Cerebellar nuclear complex (tissue), 1 donor: Measurements from ENCODE around the gene SPATS2L.

Experiments used
- DNase-seq, 2 experiments: peaks; one replicate each; lab custom pipeline; 2025; lab: John Stamatoyannopoulos, UW

The SPATS2L gene

DNA sequence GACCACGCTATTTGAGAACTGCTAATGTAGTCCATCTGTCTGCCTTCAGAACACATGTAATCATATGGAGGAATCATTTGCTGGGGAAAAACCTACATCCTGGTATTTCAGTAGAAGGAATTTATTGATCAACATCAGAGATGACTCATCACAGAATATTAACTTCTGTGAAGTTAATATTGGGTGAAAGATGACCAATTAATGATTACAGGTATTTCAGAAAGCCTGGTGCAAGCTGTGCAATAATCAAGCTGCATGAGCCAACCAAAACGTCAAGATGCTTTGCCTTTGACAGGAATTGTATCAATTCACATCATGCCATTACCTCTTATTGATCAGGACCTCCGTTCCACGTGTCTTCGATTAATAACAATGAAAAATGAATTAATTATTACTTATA is 9.4 kb upstream of the SPATS2L start:
- DNase-seq = no peak

DNA sequence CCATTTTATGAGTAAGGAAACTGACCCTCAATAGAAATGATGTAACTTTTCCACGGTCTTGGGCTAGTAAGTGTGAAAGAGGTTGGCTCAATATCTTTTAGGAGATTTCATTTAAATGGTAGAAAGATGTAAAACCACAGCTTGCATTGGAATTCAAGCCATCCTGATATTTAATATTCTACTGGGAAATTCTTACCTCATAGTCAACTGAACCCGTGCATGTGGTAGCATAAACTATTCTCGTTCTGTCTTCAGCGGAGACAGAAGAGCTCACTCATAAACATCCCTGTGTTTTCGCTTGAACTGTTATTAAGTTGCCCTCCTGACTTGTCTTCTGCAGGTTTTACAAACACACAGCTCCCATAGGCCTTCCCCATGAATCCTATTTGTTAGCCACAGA is 8.5 kb upstream of the SPATS2L start:
- no peak for DNase-seq

DNA sequence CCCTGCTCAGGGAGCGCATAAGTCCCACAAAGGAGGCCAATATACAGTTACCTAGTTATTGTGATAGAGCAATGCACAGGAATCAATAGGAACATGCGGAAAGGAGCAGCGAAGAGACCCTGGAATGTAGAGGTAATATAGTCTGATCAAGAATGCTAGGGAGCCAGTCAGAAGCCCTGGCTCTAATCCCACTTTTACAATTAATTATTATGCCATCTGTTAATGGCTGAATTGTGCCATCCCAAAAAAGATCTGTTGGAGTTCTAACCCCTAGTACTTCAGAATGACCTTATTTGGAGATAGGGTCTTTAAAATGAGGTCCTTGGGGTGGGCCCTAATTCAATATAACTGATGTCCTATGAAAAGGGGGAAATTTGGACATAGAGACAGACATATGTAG is 7.7 kb upstream of the SPATS2L start:
- peak in 1 of 2 experiments; percentile 3 for DNase-seq

DNA sequence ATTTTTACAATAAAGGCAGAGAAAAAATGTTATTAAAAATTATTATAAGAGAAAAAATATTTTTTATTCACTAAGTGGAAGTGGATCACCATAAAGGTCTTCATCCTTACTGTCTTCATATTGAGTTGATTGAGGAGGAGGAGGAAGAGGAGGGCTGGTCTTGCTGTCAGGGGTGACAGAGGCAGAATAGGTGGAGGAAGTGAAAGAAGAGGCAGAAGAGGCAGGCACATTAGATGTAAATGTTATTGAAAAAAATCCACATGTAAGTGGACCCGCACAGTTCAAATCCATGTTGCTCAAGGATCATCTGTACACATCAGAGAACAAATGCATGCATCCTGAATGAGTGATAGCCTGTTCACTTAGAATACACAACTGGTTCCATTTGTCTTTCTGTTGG is 6.4 kb upstream of the SPATS2L start:
- no peak for DNase-seq

DNA sequence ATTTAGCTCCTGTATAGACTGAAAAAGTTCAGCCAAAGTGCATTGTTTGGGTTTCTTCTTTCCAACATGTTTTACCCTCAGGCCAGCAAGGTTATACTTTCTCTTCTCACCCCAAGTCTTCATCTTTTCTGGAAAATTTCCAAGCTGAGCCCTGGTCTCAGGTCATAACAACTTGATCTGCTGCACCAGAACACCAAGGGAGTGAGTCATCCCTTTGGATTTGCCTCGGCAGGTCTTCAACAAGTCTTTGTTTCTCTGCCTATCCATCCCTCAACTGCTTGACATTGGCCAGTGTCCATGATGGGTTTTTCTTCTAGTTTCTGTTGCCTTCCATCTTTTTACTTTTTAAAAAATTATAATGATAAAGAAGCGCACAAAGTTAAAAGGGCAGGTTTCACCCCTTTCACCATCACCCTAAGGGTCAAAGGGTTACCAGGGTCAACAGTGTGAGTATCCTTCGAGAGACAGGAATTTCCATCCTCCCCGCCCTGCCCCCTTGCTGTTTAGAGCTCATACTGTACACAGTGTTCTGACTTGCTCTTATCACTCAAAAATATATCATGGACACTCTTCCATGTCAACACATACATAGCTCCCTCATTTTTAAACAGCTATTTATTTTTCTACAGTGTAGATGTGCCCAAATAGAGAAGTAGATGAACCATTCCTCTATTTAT is 5.7 kb upstream of the SPATS2L start:
- no peak for DNase-seq

DNA sequence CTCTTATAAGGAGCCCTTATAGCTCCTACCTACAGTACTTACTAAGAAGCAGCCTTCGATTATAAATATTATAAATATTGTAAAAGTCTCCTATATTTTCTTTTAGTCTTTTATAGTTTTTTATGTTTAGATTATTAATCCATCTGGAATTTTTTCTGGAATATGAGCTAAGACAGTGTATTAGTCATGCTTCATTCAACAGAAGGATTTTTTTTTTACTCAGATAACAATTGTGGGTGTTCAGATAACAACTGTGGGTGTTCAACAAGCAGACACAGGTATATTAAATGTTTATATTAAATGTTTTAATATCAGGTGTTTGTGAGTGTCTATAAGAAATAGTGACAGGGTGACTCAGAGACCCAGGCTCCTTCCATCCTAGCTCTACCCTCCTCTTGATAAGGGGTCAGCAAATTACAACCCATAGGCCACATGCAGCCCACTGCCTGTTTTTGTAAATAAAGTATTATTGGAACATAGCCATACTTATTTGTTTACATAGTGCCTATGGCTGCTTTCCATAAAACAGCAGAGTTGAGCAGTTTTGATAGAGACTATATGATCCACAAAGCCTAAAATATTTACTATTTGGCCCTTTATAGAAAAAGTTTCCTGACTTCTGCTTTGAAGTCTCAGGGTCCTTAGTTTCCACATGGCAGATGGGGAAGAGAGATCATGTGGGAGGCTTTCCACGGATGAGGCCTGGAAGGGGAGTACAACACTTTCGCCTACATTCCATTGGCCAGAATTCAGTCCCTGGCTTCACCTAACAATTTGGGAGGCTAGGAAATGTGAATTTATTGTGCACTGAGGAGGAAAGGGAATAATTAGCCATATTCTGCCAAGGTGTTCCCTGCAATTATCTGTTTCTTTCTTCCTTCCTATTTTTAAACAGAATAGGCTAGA is 4.3 kb upstream of the SPATS2L start:
- no peak for DNase-seq

DNA sequence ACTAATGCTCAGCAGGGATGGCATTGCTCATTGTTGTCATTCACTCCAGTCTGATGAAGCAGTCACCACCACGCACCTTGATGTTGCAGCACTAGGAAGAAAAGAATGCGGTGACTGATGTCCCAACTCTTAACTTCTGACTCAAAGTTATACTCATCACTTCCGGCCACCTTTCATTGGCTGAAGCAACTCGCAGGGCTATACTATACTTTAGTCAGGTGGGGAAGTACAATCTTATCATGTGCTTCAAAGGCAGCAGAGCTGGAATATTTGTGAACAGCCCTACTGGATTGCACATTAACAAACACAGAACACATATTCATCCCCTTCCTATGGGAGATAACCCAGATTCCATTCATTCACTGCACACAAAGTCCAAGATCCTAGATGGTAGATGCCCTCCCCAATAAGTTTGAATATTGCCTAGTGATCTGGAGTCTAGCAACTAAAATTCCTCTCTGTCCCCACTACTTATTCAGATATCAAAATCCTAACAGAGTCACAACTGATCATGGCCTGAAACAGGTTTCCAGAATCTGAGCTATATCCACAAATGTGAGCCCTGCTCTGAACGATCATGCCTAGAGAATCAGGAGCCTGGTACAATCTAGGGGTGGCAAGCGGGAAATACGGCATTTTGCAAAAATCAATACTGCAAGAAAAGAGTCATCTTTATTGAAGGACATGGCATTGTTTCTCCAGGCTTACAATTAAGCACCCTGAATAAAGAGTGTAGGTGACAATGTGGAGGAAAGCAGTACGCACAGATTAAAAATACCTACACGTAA is 3.4 kb upstream of the SPATS2L start:
- DNase-seq = no peak

DNA sequence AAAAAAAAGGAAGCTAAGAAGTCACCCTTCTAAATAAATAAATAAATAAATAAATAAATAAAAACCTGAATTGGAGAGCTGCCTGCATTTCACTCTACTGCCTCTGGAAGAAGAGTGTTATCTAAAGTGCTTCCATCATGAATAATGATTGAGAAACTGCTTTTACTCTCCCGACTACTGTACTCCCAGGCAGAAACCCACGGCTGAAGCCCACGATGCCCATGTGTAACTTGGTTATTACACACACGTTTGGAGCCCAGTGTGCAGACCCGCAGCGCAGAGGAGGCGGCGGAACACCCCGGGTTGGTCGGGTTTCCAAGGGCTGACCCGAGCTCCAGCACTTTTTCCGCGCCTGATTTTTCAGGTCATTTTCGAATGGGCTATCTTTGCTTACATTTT is 697 bp upstream of the SPATS2L start:
- DNase-seq = peak in 1 of 2 experiments; percentile 7

DNA sequence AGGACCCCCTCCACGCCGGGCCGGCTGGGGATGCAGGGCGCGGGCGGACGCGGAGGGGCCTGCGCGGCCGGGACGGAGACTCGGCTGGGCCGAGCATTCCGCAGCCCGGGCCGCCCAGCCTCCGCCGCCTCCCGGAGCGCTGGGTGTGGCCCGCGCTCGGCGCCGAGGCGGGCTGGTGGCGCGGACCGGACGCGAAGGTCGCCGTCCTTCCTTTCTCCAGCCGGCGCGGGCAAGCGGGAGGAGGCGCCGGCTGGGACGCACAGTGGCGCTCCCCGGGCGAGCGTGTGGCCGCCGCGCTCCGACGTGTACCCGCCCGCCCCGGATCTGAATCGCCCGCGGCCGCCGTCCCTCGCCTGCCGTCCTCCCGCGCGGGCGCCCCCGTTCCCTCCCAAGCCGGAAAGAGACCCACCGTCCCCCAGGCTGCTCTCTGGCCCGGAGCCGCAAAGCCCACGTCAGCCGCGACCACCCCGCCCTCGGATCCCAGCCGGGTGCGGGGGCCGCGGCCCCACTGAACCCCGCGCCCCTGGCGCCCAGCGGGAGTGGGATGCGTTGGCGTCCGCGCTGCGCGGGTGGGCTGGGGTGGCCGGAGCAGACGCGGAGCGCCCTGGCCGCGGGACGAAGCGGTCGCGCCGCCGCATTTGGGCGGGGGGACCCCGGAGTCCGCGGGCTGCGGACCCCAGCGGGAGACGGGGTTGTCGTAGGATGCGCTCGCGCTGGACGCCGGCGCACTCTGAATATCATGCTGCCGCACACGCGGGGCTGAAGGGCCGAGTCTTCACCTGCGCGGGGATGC is 634 bp downstream of the SPATS2L start:
- DNase-seq = peak in 1 of 2 experiments; percentile 14

DNA sequence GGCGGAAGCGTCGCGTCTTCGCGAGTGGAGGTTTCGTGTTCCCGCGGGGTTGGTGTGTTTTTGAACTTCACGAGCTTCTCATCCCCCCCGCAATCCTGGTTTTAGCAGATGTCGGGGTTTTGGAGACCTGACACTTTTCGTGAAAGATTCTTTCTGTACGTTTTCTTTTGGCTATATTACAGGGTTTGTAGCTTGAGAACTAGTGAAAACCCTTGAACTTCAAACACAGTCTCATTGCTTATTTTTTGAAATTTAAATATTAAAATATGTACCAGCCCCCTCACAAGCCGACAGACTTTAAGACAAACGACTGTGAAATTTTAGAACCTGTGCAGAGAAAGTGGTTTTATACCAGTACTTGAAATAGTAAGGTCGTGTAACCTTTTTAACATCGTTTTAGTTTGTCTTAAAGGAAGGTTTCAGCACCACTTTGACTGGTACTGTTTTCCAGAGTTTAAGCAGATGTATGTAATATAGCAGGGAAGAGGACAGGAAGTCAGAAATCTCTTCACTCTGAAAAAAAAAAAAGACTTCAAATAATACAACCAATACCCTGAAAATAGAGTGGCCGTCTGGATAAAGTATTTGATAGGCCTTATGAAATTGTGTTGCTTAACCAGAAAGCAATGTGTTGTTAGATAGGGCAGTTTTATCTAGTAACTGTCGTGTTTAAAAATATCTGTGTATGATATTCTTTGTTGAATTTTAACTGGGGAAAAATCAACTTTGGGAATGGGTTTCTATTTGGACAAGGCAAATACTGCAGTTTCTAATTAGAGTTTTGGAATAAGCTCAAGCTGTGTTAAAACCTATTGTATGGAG is 1.4 kb downstream of the SPATS2L start:
- no peak for DNase-seq

DNA sequence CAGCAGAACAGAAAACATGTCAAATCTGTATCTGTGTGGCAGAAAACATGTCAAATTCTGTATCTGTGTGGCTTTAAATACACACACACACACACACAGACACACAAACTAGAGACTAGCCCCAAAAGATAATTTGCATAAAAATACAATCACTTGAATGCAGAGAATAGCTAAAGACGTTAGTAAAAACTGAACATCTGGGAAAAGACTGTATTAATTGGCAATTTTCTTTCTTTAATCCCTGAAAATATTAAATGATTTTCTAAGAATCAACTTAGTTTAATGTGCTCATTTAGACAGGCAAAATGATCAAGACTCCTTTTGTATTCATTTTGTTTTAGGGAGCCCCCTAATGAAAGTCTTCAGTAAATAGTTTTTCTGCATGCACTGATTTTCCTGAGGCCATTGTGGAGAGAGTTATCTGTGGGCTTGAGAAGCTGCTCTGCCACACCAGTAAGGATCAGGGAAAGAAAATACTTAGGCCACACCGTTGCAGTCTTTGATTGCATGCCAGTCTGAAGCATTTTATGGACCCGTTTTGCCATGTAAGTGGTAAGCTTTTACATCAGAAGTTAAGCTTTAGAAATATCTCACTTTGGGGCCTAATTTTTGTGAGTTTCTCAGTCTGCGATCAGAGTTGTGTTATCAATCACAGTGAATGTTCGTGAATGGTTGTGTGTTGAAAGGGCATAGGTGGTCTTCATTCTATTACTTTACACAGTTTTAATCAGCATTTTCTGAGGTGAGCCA is 2.2 kb downstream of the SPATS2L start:
- DNase-seq = no peak

DNA sequence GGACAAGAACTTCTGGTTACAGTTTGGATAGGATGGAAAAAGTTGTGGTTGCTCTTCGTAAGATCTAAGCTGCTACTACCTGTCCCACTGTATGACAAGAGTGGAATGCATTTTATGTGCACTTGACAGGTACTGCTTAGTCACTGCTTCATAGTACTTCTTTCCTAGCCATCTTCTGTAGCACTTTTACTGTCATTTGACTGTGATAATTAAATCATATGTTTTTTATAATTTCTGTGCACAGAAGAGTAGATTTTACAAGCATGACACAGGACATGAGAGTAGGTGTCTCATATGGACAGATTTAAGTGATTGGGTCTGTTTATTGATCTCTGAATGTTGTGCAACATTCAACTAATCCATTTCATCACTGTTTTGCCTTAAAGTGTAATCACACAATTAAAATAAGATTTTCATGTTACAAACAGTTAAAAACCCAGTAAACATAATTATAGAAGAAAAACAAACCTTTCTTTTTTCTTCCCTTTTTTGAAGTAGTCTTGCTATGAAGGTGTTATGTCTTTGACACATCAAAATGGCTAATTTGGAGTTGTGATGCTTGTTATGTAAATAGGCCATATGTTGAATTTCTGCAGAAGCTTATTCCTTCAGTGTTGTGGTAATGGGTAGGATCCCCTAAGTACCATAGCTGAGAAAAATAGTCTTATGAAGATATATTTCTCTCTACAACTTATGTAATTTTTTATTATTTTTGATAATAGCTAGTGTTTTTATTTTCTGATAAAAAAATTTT is 3.0 kb downstream of the SPATS2L start:
- DNase-seq = no peak

DNA sequence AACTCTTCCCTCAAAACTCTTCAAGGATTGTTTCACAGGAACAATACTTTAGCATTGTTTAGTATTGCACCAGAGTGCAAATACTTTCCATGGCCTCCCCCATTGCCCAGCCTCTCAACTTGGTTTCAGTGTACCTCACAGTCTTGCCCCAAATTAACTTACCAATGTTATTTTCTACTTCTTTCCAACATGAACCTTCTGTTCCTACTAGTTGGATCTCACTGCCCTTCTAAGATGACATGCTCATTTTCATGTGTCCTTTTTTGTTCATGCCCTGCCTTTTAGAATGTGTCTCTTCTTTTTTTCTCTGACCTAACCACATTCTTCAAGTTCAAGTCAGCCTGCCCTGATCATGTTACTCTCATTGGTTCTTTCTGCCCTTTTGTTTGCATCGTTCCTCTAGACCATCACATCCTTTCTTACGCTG is 4.1 kb downstream of the SPATS2L start:
- DNase-seq = no peak

DNA sequence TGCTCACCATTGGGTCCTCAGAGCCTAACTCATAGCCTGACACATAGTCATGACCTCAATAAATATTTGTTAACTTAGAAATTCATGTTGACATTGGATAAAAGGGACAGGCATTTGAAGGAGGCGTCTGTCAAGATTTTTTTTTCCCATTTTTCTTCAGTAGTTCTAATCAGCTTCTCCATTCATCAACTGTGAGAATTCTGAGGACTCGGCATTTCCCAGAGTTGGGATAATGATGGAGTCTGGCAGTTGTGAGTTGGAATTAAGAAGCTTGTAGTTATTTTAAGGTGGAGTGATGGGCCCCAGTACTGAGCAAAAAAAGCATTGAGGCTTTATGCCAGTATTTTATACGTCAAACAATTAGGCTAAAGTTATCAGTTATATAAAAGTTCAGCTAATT is 4.6 kb downstream of the SPATS2L start:
- no peak for DNase-seq

DNA sequence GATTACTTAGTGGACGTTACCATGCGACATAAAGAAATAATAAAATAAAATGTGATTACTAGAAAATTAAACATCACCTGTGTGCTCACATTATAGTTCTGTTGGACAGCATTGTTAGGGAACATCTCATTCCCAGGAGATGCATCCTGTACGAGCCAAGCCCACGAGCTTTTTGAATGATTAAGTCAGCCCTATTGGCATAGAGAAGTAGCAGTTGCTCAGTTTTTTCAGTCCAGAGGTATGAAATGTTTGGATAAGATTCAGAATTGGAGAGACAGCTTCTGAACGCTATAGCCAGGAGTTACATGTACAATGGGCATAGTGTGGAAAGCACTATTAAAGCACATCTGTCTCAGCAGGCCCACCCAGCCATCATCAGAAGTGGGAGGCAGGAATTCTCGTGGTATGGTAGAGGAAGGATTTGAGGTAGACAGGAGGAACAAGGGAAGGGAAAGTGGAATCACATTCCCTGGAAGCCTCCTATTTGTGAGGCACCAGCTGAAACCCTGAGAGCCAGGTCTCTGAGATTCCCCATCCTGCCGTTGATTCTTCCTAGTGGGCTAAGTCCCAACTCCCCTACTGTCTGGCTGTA is 8.6 kb downstream of the SPATS2L start:
- DNase-seq = no peak

DNA sequence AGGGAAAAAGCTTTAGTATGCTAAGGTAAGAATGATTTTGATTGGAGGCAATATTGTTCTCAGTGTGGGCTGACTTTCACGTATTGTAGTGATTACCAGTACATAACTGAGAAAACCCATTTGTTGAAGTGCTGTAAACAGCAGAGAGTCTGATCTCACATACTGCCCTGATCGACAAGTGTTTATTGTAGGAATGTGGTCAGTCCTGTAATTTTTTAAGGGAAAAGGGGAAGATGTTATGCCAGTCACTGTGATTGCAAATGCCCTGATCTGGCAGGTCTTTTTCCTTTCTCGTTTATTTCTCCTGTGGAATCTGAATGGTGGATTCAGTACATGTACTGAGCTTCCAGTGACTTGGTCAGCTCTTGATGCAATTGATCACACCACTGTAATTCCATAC is 11.5 kb downstream of the SPATS2L start:
- DNase-seq = no peak

DNA sequence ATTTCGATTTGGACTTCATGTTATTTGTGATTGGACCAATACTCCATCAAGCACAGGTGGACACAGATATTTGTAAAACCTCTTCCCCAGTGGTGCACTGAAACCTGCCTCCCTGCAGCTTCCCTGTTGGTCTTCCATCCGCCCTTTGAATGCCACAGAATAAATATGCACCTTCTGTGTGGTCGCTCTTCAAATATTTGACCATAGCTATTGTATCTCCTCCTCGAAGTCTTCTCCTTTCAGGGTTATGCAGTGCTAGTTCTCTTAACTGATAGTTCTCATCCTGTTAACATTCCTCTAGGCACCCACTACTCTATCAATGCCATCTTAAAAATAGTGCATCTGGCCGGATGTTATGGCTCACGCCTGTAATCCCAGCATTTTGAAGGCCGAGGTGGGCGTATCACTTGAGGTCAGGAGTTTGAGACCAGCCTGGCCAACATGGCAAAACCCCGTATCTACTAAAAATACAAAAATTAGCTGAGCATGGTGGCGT is 12.5 kb downstream of the SPATS2L start:
- no peak for DNase-seq

DNA sequence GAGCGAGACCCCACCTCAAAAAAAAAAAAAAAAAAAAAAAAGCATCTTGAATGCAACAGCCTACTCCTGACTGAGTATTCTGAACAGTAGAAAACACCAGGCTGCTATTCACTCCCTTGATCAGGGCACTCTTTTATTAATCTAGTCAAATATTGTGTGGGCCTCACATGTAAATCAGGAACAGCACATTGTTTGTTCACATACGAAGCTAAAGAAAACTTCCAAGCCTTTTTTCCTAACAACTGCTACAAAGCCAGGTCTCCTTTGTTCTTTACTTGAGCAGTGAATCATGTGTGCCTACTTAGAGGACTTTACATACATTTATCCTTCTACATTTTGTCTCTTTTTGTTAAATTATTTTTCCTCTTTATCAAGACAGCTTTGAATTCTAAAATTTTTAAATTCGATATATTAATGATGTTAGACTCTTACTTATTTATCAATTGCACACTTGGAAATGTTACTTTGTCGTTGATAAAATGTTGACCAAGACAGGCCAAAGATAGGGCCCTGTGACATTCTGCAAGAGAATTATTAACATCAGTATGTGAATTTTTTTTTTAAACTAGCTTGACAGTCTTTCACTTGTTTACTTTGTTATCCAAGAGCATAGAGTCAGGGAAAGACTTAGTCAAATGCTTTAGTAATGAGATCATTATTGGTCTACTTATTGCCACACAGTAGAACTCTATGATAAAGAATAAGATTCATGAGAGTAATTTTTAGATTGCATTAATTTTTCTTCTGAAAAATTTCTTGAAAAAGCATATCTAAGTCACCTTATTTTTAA is 13.2 kb downstream of the SPATS2L start:
- no peak for DNase-seq
